Gastroesophageal sphincter (tissue), 4 donors: Measurements from ENCODE around the gene MAML3. TPM values are rescaled to one million over a fixed set of nuclear protein-coding genes. Genes with fewer than 3 reads are reported as not detected.

Source experiments
- ATAC-seq: fragments of 150-250 bp; one replicate; pipeline ENCODE4 v1.9.1; 2016; ENCODE audit warnings: mild to moderate bottlenecking, moderate library complexity
- H3K27ac ChIP-seq, 4 donors: fragments of 200-600 bp; sonication (generic) in 3 of 4; 1 replicate in 3 of 4; 2 replicates in 1 of 4; pipeline ENCODE4 v1.5.1; 2016 to 2019
- H3K27me3 ChIP-seq: fragments of 200-600 bp; sonication (generic); one replicate; pipeline ENCODE4 v1.5.1; 2019
- H3K36me3 ChIP-seq, 2 donors: fragments of 200-600 bp; sonication (generic); one replicate each; pipeline ENCODE4 v1.5.1; 2019; ENCODE audit warnings: control low read depth in 1 of 2
- H3K4me1 ChIP-seq, 3 donors: fragments of 200-600 bp; sonication (generic); 1 replicate in 2 of 3; 2 replicates in 1 of 3; pipeline ENCODE4 v1.5.1; 2016 to 2019; ENCODE audit warnings: control low read depth in 2 of 3
- H3K4me3 ChIP-seq, 2 donors: fragments of 200-600 bp; sonication (generic); one replicate each; pipeline ENCODE4 v1.5.1; 2019; ENCODE audit warnings: mild to moderate bottlenecking in 1 of 2, moderate library complexity in 1 of 2
- H3K9me3 ChIP-seq, 3 donors: fragments of 200-600 bp; sonication (generic); one replicate each; pipeline ENCODE4 v1.5.1; 2017 to 2019; ENCODE audit warnings: control low read depth in 2 of 3
- CTCF ChIP-seq, 4 experiments: fragments of 200-600 bp in 2 of 4; fragments of 450-650 bp in 2 of 4; sonication (generic) in 1 of 4; IDR thresholded peaks; one replicate each; pipeline ENCODE4 v1.5.1; 2017 to 2019; ENCODE audit warnings: antibody characterized with exemption in 4 of 4, mild to moderate bottlenecking in 2 of 4, moderate library complexity in 2 of 4
- EP300 ChIP-seq: sonication (generic); formaldehyde crosslinking; IDR thresholded peaks from one replicate; pipeline ENCODE4 v1.6.1; 2017; ENCODE audit warnings: antibody characterized with exemption, mild to moderate bottlenecking
- POLR2A ChIP-seq, 2 donors: fragments of 450-650 bp; IDR thresholded peaks; one replicate each; pipeline ENCODE4 v1.6.1; 2017; ENCODE audit warnings: antibody characterized with exemption in 2 of 2, mild to moderate bottlenecking in 2 of 2, moderate library complexity in 1 of 2
- POLR2AphosphoS5 ChIP-seq: sonication (generic); formaldehyde crosslinking; IDR thresholded peaks from one replicate; pipeline ENCODE4 v1.6.1; 2017; ENCODE audit warnings: antibody characterized with exemption
- WGBS, 2 donors: methylation state at CpG; one replicate each; pipeline ENCODE4 v1.1.5; 2018; ENCODE audit warnings: low coverage in 1 of 2; 5-methylcytosine and 5-hydroxymethylcytosine counted together
- total RNA-seq, 4 donors: library from RNA; depleted of rRNA; stranded (reverse); fragments of >200 nt; gene quantifications; one replicate each; pipeline ENCODE4 v1.1.0, GENCODE V29; 2016

MAML3 gene
- total RNA-seq, 4 donors from 2014 or later = 5.3 to 10.6 (median 9.3) TPM

- no peak for ATAC-seq
- TF ChIP-seq POLR2AphosphoS5 (no peak), EP300 (no peak), POLR2A (IDR thresholded peaks at IDR 0.05) (no peak)
- WGBS, 2 donors = 80 to 100% methylated on average over 1 to 10 of the region's 10 CpGs
Observed at GRCh38 chr4:139841464-139842195, 312.4 kb downstream of the MAML3 start.

GRCh38 chr4:139840773-139841172, 313.2 kb downstream of the MAML3 start:
- no peaks in the 10 kb centered on the region for H3K27me3 ChIP-seq
- no peak overlapping the region for H3K4me3 ChIP-seq
- no peak overlapping the region for H3K27ac ChIP-seq
- TF ChIP-seq POLR2AphosphoS5 = no peak
- TF ChIP-seq POLR2A (IDR thresholded peaks at IDR 0.05) = no peak
- no peaks in the 10 kb centered on the region for H3K36me3 ChIP-seq
- 100% methylated on average over 1 to 2 of the region's 2 CpGs for WGBS, 2 donors
- H3K4me1 ChIP-seq = peaks cover 0 to 7% (median 3%) of the 10 kb centered on the region in 3 donors
- no peaks in the 10 kb centered on the region for H3K9me3 ChIP-seq
- no peak for ATAC-seq

More at GRCh38 chr4:139841464-139842195, 312.4 kb downstream of the MAML3 start:
- Histone ChIP-seq H3K4me3 (no peak overlapping the region), H3K4me1 (peaks cover 0 to 7% (median 3%) of the 10 kb centered on the region in 3 donors), H3K27me3 (no peaks in the 10 kb centered on the region), H3K9me3 (no peaks in the 10 kb centered on the region), H3K27ac (no peak overlapping the region), H3K36me3 (no peaks in the 10 kb centered on the region)

GRCh38 chr4:139839403-139840031, 314.5 kb downstream of the MAML3 start:
- Histone ChIP-seq H3K4me1 (peaks cover 0 to 7% (median 3%) of the 10 kb centered on the region in 3 donors), H3K36me3 (no peaks in the 10 kb centered on the region), H3K27me3 (no peaks in the 10 kb centered on the region), H3K9me3 (no peaks in the 10 kb centered on the region), H3K27ac (no peak overlapping the region), H3K4me3 (no peak overlapping the region)
- no peak for ATAC-seq
- 78% methylated on average over 6 of the region's 6 CpGs; no CpG with 5 or more reads in 1 of the 2 donors for WGBS, 2 donors
- no peak for TF ChIP-seq EP300
- TF ChIP-seq CTCF (IDR thresholded peaks at IDR 0.05) = no peak
- TF ChIP-seq POLR2A (IDR thresholded peaks at IDR 0.05) = no peak
- no peak for TF ChIP-seq POLR2AphosphoS5

- TF ChIP-seq POLR2A (IDR thresholded peaks at IDR 0.05) = no peak
- no peak for TF ChIP-seq EP300
- no peak for TF ChIP-seq POLR2AphosphoS5
- no peak for TF ChIP-seq CTCF (IDR thresholded peaks at IDR 0.05)
- no CpG with 5 or more reads among the region's 3 CpGs for WGBS, 2 donors
- H3K4me3 ChIP-seq = no peak overlapping the region
- ATAC-seq = no peak
- no peaks in the 10 kb centered on the region for H3K36me3 ChIP-seq
- no peaks in the 10 kb centered on the region for H3K27me3 ChIP-seq
- H3K9me3 ChIP-seq = no peaks in the 10 kb centered on the region
- peaks cover 0 to 7% (median 3%) of the 10 kb centered on the region in 3 donors for H3K4me1 ChIP-seq
- H3K27ac ChIP-seq = no peak overlapping the region
Observed at GRCh38 chr4:139838811-139839210, 315.2 kb downstream of the MAML3 start.

DNA sequence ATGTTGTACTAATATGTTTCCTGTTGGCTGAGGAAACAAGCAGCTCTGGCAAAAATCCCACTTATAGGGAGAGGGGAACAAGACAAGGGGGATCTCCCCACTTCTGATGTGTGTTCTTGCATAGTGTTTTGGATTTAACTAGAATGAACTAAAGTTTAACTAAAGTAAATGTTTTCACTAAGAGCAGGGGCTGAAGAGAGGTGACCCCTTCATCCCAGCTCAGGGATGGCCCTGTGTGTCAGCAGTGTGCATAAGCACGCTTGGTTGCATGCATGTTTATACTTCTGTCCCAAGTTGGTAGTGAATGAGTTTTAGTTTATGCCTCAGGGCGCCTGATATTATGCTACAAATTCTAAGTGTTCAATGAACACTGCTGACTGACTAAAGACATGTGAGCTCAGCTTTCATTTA, 319.0 kb downstream of the MAML3 start:
- Histone ChIP-seq H3K27ac (no peak overlapping the region), H3K27me3 (no peaks in the 10 kb centered on the region), H3K4me3 (no peak overlapping the region), H3K36me3 (no peaks in the 10 kb centered on the region), H3K9me3 (no peaks in the 10 kb centered on the region), H3K4me1 (peaks cover 0 to 7% (median 3%) of the 10 kb centered on the region in 3 donors)
- no peak for ATAC-seq
- TF ChIP-seq POLR2A (IDR thresholded peaks at IDR 0.05) (no peak), POLR2AphosphoS5 (no peak), CTCF (IDR thresholded peaks at IDR 0.05) (no peak), EP300 (no peak)
- 75 to 91% methylated on average over 1 to 2 of the region's 2 CpGs for WGBS, 2 donors
